GM18870 (cell line): ENCODE data around the gene CHST7.
A peak's percentile ranks its signal among the peaks of the same experiment; 100 is the strongest.

Source experiments
- ATAC-seq: cut with Tn5 transposase; IDR thresholded peaks from one replicate; pipeline ENCODE4 v1.9.1; 2021; ENCODE audit warnings: moderate library complexity; ENCODE audit not compliant: unreplicated experiment

Gene CHST7

GRCh38 chrX:46601283-46601682 is 27.7 kb downstream of the CHST7 start:
- no peak for ATAC-seq

GRCh38 chrX:46602468-46603102 is 29.0 kb downstream of the CHST7 start:
- no peak for ATAC-seq

GRCh38 chrX:46607916-46608315 is 34.4 kb downstream of the CHST7 start:
- no peak for ATAC-seq

- ATAC-seq: no peak
These were observed 36.6 kb downstream of the CHST7 start for GRCh38 chrX:46610070-46610658.

- no peak for ATAC-seq
These were observed 38.2 kb downstream of the CHST7 start for GRCh38 chrX:46611658-46612362.

DNA sequence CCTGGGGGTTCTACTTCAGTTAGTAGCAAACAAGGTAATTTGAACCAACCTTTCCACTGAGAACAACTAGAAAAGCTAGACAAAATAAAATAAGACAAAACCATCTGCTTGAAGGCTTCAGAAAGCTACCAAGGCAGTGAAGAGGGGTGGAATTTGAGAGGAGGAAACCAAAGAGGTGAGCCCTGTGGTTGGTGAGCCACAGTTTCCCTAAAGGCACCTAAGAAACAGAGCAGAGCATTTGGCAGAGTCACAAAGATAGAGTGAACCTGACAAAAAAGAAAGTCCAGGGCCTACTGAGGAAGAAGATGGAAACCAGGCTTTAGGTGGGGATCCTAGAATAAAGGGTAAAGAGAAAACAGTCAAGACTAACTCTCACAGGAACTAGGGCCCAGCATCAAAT is 44.3 kb downstream of the CHST7 start:
- no peak for ATAC-seq

- no peak for ATAC-seq
These were observed 45.4 kb downstream of the CHST7 start for GRCh38 chrX:46618947-46619346.

GRCh38 chrX:46620505-46620904 is 46.9 kb downstream of the CHST7 start:
- ATAC-seq: no peak

DNA sequence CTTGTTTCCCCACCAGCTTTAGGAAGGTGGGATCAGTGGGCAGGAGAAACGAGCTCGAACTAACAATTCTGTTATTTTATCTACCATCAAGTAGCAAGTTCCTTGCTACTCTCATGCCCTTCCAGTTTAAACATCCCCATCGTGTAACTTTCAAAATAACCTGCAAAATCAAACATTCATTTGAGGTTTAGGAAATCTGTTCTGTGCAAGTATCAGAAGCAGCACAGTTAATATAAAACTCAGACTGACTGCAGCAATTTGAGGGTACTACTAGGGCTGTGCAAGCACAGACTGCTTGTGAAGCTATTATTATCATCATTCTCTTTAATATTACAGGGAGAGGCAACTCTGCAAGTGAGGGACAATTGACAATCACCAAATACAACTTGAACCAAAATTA is 48.0 kb downstream of the CHST7 start:
- ATAC-seq: no peak

DNA sequence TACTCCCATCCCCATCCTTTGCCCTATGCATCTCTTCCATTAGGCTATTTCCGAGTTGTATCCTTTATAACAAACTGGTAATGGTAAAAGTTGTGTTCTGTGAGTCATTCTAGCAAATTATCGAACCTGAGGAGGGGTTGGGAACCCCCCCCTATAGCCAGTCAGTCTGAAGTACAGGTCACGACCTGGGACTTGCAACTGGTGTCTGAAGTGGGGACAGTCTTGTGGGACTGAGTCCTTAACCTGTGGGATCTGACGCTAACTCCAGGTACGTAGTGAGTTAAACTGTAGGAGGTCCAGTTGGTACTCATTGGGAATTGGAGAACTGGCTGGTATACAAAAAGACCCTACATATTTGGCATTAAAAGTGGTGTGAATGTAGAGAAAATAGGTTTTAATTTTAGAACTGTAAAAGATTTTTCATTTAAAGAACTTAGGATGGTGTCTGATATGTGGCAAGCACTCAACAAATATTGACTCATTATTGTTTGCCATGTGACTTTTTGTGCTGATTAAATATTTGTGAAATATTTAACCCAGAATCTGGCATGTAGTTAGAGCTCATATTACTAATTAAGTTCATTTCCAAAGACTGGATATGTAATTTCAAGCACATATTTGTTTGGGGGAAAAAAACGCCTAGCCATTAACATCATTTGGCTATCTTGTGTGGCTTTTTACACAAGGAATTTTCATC is 50.7 kb downstream of the CHST7 start:
- ATAC-seq: no peak

DNA sequence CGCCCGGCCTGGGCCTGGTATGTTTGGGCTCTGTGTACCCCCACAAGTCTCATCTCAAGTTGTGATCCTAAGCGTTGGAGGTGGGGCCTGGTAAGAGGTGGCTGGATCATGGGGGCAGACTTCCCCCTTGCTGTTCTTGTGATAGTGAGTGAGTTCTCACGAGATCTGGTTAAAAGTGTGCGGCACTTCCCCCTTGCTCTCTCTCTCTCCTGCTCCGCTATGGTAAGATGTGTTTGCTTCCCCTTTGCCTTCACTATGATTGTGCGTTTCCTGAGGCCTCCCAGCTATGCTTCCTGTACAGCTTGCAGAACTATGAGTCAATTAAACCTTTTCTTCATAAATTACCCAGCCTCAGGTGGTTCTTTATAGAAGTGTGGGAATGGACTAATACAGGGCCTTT is 53.0 kb downstream of the CHST7 start:
- ATAC-seq: no peak

GRCh38 chrX:46627062-46627461 is 53.5 kb downstream of the CHST7 start:
- no peak for ATAC-seq

- peak; percentile 8 for ATAC-seq
These were observed 54.3 kb downstream of the CHST7 start for GRCh38 chrX:46627711-46628419.

- peak; percentile 93 for ATAC-seq
These were observed 55.2 kb downstream of the CHST7 start for GRCh38 chrX:46628460-46629371.

GRCh38 chrX:46630141-46630540 is 56.6 kb downstream of the CHST7 start:
- no peak for ATAC-seq

DNA sequence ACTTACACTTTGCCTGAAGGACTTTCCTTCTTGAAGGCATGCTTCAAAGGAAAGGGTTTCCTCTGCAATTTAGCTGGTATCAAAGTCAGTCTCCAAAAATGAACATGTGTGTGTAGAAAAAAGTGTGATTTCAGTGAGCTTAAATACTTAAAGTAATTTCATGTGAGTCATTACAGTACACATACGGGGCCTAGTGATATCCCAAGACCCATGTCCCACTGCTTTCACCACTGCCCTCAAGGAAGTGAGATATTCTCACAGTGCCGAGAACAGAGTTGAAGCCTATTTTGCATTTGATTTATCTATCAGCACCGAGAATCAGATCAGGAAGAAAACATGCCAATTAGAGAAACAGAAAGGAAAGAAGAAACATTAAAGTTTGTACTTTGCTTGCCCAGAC is 61.0 kb downstream of the CHST7 start:
- peak; percentile 49 for ATAC-seq

- ATAC-seq: no peak
These were observed 61.6 kb downstream of the CHST7 start for GRCh38 chrX:46635186-46635585.

- ATAC-seq: no peak
These were observed 62.7 kb downstream of the CHST7 start for GRCh38 chrX:46636223-46636622.

GRCh38 chrX:46637938-46638337 is 64.4 kb downstream of the CHST7 start:
- ATAC-seq: peak; percentile 67

GRCh38 chrX:46642145-46642544 is 68.6 kb downstream of the CHST7 start:
- peak; percentile 38 for ATAC-seq
